Measurements from ENCODE around the gene ASCL5.

The ASCL5 gene

DNA sequence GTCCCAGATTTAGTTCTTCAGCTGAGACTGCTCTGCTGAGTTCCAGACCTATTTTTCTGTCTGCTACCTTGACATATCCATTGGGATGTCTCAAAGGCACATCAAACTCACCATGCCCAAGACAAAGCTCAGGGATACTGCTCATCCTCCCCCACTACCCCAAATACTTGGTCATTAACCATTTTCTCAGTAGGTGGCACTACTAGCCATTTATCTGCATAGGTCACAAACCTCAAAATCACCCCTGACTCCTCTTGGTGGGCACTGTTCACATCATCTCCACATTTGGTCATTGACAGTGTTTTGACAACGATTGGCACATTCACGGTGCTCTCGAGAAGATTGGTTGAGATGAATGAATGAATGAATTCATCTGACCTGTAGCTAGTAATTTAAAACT is 46.8 kb downstream of the ASCL5 start:
- DNase-seq = no peak

DNA sequence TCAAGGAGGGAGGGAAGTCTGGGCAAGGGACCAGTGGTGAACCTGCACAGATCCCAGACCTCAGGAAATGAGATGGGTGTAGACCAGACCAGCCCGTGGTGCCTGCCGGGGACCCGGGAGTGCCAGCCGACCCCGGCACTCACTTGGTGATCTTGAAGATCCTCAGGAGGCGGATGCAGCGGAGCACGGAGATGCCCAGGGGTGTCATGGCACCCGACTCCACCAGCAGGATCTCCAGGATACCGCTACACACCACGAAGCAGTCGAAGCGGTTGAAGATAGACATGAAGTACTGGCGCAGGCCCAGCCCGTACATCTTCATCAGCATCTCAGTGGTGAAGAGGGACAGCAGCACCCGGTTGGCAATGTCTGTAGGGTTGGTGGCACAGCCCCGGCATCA is 49.2 kb downstream of the ASCL5 start:
- no peak for DNase-seq

DNA sequence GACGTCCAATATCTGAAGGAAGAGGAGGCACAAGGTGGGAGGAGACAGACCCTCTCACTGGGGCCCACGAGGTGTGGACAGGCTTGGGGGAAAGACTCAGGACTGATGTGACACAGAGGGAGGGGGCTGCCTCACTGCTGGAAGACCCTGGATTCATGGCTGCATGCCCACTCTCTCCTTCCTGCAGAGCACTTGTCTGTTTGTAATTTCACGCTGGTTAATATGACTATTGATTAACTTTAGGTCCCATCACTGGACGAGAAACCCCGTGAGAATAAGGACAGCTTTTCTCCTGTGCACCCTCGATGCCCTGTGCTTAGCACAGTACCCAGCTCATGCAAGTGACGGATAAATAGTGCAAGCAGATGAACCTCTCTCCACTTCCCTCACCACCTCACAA is 49.9 kb downstream of the ASCL5 start:
- no peak for DNase-seq

DNA sequence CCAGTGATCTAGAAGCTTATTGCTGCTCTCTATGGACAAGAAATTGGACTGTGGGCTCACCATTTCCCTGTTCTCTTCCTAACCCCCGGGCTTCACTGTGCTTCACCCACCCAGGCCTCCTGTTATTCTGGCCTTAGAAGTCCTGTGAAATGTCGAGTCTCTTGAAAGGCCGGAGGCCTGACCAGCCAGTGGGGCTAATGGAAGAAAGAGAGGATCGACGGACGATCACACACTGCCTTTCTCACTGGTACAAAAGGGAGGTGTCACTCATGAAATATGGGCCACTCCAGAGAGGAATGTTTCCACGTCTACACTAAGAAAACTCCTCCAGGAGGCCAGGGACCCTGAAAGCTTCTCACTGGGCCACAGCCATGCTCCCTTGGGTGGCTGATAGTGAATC is 50.9 kb downstream of the ASCL5 start:
- no peak for DNase-seq

DNA sequence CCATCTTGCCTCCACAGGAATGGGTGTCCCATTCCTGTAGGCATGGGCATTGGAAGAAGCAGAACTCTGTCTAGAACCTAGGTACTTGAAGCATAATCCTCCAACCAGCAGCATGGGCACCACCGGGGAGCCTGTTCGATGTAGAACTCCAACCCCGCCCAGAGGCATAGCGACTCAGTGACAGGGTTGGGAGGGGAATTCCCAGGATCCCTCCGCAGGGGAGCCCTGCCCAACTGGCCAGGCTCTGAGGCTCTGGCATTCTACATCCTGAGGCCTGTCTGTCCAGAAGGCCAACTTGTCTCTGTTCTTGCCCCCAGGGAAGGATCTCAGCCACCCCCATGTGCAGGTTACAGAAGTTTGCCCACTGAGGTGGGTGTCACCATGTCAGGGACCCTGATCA is 53.0 kb downstream of the ASCL5 start:
- DNase-seq = no peak

DNA sequence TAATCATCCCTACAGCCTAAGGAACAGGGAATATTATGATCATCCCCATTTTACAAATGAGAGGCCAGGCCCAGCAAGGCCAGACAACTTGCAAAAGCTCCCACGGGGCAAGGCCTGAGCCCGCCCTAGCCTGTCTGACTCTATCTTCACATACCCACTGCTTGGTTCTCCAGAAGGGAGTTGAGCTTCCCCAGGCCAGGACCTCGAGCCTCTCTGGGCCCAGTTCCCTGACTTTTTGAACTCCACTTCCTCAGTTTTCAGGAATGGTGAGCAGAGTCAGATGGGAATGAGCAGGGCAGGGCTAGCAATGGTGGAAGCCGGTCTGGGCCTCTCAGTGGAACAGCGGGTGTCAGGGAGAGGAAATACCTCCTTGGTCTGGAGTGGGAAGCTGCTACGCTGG is 54.1 kb downstream of the ASCL5 start:
- no peak for DNase-seq

DNA sequence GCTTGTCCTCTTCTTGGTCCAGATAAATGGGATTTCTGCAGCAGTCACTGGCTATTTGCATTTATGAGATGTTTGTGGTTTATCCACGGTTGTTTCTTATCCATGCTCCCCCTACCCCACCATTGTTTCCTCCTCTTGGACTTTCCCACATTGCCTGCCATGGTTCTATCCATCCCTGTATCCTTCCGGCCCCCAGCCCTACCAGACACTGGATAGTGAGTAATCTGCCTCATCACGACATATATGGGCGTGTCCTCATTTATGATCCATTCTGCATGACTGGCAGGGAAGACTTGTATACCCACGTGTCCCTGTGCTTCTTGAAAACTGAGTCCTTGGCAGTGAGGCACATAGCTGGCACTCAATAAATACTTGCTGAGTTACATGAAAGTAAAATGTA is 54.8 kb downstream of the ASCL5 start:
- no peak for DNase-seq

DNA sequence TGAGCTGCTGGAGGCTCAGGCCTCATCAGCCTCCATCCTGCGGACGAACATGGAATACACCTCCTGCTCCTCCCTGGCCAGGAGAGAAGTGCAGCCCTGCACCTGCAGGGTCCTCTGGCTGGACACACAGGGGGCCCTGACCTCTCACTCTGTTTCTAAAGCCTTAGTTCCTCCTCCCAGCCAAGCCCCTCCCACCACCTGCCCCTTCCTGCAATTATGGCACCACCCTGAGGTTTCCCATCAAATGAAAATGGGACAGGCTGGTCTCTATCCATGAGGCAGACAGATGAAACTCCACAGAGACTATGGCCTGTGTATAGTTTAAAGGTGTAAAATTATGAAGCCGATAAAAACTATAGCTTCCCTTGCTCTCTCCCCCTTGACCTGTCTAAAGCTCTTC is 57.3 kb downstream of the ASCL5 start:
- DNase-seq = no peak

DNA sequence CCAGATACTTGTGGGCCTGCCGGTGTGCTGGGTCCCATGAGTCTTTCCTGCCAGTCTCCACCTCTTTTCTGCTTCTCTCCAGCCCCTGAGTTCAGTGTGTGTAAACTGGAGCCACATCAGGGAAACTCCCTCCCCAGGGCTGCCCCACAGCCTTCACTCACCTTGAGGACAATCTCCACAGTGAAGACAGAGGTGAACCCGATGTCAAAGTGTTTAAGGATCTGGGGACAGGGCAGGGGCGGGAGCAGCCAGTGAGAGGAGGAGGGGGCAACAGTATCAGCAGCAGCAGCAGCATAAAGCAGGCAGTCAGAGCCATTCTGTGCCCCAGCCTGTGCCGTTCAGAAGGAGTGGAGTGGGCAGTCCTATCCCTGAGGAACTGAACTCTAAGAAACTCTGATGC is 58.0 kb downstream of the ASCL5 start:
- DNase-seq = no peak

DNA sequence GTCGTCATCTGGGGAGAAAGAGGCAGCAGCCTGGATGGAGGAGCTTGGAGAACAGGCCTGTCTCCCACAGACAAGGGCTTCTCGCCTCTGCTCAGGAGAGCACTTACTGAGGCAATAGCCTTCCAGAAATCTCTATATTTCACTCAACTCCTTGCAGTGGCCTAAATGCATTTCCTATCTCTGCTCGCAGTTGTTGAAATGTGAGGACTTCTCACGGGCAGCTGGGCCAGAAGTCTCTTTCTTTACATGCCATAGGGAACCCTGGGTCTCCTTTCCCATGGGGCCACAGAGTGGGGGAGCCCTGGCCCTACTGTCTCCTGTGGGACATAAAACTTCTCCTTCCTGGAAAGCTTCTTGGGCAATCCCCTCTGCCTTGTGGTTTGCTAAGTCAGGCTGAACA is 60.0 kb downstream of the ASCL5 start:
- DNase-seq = no peak

DNA sequence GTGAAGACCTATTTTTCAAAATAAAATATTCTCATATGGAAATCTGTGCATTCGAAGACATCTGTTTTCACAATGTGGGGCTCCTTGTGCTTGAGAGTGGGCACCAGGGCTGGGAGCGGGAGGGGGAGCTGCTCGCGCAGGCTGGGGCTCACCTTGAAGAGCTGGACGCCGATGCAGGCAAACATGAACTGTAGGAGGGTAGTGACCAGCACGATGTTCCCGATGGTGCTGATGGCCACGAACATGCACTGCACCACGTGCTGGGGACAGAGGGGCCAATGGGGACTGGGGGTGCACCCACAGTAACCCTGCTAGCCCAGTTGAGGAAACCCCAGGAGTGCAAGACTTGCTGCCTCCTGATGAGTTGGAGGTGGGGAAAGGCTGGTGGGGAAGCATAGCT is 61.3 kb downstream of the ASCL5 start:
- no peak for DNase-seq

DNA sequence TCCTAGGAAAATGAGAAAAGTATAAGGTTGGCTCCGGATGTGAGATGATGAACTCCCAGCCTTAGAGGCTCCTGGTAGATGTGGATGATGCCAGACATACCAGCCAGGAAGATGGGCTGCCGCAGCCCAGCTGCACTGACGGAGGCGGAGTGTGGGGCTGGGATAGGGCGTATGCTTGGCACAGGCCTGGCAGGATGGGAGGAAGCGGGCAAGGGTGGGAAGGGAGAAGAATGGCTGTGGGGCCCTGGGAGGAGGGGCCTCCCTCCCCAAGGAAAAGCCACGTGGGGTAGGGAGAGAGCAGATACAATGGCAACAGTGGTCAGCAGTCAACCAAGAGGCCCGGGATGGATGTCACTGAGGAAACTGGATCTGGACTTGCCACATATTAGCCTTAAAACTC is 62.2 kb downstream of the ASCL5 start:
- DNase-seq = no peak

All from CD4-positive, alpha-beta T cell treated with Interferon alpha-2 for 1 hour (primary cell).